Liver (tissue), 3 donors: ENCODE data around the gene DAPK3.

Experiments used
- CTCF ChIP-seq: fragments of 150-350 bp; IDR thresholded peaks from 2 replicates; pipeline ENCODE4 v1.5.1; 2017; ENCODE audit warnings: improper control_type of control experiment, low read depth, low read length; ENCODE audit not compliant: missing input control
- EGR1 ChIP-seq, 2 donors: IDR thresholded peaks; 2 replicates each; pipeline ENCODE4 v1.6.1; 2016 to 2018; ENCODE audit warnings: antibody characterized with exemption in 2 of 2, low read depth in 2 of 2
- JUND ChIP-seq, 2 donors: IDR thresholded peaks; 2 replicates each; pipeline ENCODE4 v1.6.1; 2016; ENCODE audit warnings: antibody characterized with exemption in 2 of 2
- RAD21 ChIP-seq, 2 donors: IDR thresholded peaks; 2 replicates each; pipeline ENCODE4 v1.6.1; 2016; ENCODE audit warnings: antibody characterized with exemption in 2 of 2, mild to moderate bottlenecking in 2 of 2
- REST ChIP-seq: IDR thresholded peaks from 2 replicates; pipeline ENCODE4 v1.6.1; 2016; ENCODE audit warnings: antibody characterized with exemption, mild to moderate bottlenecking
- RXRA ChIP-seq, 2 donors: IDR thresholded peaks; 2 replicates each; pipeline ENCODE4 v1.6.1; 2017 to 2018; ENCODE audit warnings: antibody characterized with exemption in 2 of 2, mild to moderate bottlenecking in 1 of 2
- SP1 ChIP-seq: IDR thresholded peaks from 2 replicates; pipeline ENCODE4 v1.6.1; 2018; ENCODE audit warnings: antibody characterized with exemption, mild to moderate bottlenecking
- TF ChIP-seq, protein P1 (sequence below): IDR thresholded peaks from 2 replicates; pipeline ENCODE4 v1.6.1; 2016; ENCODE audit warnings: antibody characterized with exemption
- TF ChIP-seq, protein P2 (sequence below): IDR thresholded peaks from 2 replicates; pipeline ENCODE4 v1.6.1; 2016; ENCODE audit warnings: antibody characterized with exemption
- donor health status: healthy.
- donor health status: healthy.

DNA sequence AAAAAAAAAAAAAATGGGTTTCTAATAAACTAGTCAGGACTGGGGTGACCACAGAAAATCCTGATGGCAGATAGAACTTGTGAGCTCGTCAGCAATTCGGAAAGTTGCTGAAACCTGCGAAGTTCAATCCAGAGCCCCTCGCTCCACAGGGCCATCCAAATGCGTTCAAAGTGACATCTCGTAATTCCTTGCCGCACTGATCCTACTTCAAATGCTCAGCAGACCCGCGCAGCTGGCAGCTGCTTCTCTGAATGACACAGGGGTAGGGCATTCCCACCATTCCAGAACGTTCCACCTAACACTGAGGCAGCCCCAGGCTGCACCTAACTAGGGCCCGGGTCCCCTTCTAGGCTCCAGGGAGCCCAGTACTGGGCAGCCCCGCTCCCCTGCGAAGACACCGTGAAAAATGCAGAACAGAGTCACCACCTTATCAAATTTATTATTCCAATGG lies 4.8 kb upstream of the DAPK3 start:
- TF ChIP-seq CTCF, result no peak
- TF ChIP-seq EGR1 (IDR thresholded peaks at IDR 0.05; ENCODE audit: low read depth in 2 of 2), result no peak
- TF ChIP-seq RAD21 (IDR thresholded peaks at IDR 0.05), result no peak
- TF ChIP-seq, protein P1, sequence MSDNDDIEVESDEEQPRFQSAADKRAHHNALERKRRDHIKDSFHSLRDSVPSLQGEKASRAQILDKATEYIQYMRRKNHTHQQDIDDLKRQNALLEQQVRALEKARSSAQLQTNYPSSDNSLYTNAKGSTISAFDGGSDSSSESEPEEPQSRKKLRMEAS, result no peak
- no peak for TF ChIP-seq JUND (IDR thresholded peaks at IDR 0.05)
- TF ChIP-seq, protein P2, sequence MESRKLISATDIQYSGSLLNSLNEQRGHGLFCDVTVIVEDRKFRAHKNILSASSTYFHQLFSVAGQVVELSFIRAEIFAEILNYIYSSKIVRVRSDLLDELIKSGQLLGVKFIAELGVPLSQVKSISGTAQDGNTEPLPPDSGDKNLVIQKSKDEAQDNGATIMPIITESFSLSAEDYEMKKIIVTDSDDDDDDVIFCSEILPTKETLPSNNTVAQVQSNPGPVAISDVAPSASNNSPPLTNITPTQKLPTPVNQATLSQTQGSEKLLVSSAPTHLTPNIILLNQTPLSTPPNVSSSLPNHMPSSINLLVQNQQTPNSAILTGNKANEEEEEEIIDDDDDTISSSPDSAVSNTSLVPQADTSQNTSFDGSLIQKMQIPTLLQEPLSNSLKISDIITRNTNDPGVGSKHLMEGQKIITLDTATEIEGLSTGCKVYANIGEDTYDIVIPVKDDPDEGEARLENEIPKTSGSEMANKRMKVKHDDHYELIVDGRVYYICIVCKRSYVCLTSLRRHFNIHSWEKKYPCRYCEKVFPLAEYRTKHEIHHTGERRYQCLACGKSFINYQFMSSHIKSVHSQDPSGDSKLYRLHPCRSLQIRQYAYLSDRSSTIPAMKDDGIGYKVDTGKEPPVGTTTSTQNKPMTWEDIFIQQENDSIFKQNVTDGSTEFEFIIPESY, result no peak
- no peak for TF ChIP-seq SP1
- TF ChIP-seq REST, result no peak
- TF ChIP-seq RXRA (IDR thresholded peaks at IDR 0.05), result no peak
